HCT116 (cell line): ENCODE measurements around the gene SLC25A22.

Source experiments
- ATF3 ChIP-seq: IDR thresholded peaks from 2 replicates; pipeline ENCODE4 v1.6.1; 2012
- CBX3 ChIP-seq: IDR thresholded peaks from 2 replicates; pipeline ENCODE4 v1.6.1; 2012; ENCODE audit warnings: low read depth
- CTCF ChIP-seq, 3 experiments: fragments of 200-600 bp in 1 of 3; sonication (generic) in 1 of 3; IDR thresholded peaks in 2 of 3; conservative IDR thresholded peaks in 1 of 3; 2 replicates each; pipeline ENCODE4 v1.5.1; 2012 to 2017; ENCODE audit warnings: low read depth in 2 of 3, low read length in 2 of 3, antibody characterized with exemption in 1 of 3, borderline replicate concordance in 1 of 3, control low read depth in 1 of 3, mild to moderate bottlenecking in 1 of 3, mixed read lengths in 1 of 3, mixed run types in 1 of 3, moderate library complexity in 1 of 3; ENCODE audit not compliant: insufficient read depth in 1 of 3
- ELF1 ChIP-seq: IDR thresholded peaks from 2 replicates; pipeline ENCODE4 v1.6.1; 2012; ENCODE audit warnings: low read depth, borderline replicate concordance
- EZH2 ChIP-seq: fragments of 200-600 bp; sonication (generic); IDR thresholded peaks from 2 replicates; pipeline ENCODE4 v1.6.1; 2017; ENCODE audit warnings: antibody characterized with exemption, mixed run types
- MAX ChIP-seq: IDR thresholded peaks from 2 replicates; pipeline ENCODE4 v1.6.1; 2012
- SIN3A ChIP-seq: IDR thresholded peaks from 2 replicates; pipeline ENCODE4 v1.6.1; 2012; ENCODE audit warnings: low read depth

GRCh38 chr11:794013-794765, 3.9 kb downstream of the SLC25A22 start:
- no peak for TF ChIP-seq ELF1
- TF ChIP-seq CBX3, result no peak
- no peak for TF ChIP-seq MAX
- TF ChIP-seq SIN3A, result no peak
- no peak for TF ChIP-seq CTCF (IDR thresholded peaks at IDR 0.05 in 2 of 3, conservative IDR thresholded peaks at IDR 0.05 in 1 of 3; ENCODE audit: borderline replicate concordance in 1 of 3, insufficient read depth in 1 of 3, low read depth in 2 of 3, low read length in 2 of 3)
- TF ChIP-seq ATF3, result no peak
- TF ChIP-seq EZH2, result no peak
